ENCODE data around the gene CACNA2D3.
"Not testable (repeated sequence)": the region's sequence is repeated elsewhere in the genome, so short reads cannot be mapped to it uniquely, and the experiment has no call there.

The CACNA2D3 gene

GRCh38 chr3:54573858-54574257 lies 451.5 kb downstream of the CACNA2D3 start:
- DNase-seq (ENCODE audit: low spot score), result no peak

- no peak for DNase-seq (ENCODE audit: low spot score)
These were observed 452.7 kb downstream of the CACNA2D3 start for GRCh38 chr3:54574906-54575617.

- no peak for DNase-seq (ENCODE audit: low spot score)
These were observed 453.2 kb downstream of the CACNA2D3 start for GRCh38 chr3:54575618-54575960.

- no peak for DNase-seq (ENCODE audit: low spot score)
These were observed 455.0 kb downstream of the CACNA2D3 start for GRCh38 chr3:54577313-54577712.

GRCh38 chr3:54578417-54578816 lies 456.1 kb downstream of the CACNA2D3 start:
- DNase-seq (ENCODE audit: low spot score), result no peak

GRCh38 chr3:54580453-54580852 lies 458.1 kb downstream of the CACNA2D3 start:
- no peak for DNase-seq (ENCODE audit: low spot score)

- DNase-seq (ENCODE audit: low spot score), result no peak
These were observed 460.1 kb downstream of the CACNA2D3 start for GRCh38 chr3:54582424-54582823.

GRCh38 chr3:54591157-54591556 lies 468.8 kb downstream of the CACNA2D3 start:
- DNase-seq (ENCODE audit: low spot score), result no peak

- DNase-seq (ENCODE audit: low spot score), result no peak
These were observed 471.3 kb downstream of the CACNA2D3 start for GRCh38 chr3:54593653-54594052.

GRCh38 chr3:54596087-54596486 lies 473.7 kb downstream of the CACNA2D3 start:
- DNase-seq (ENCODE audit: low spot score), result no peak

- DNase-seq (ENCODE audit: low spot score), result no peak
These were observed 477.4 kb downstream of the CACNA2D3 start for GRCh38 chr3:54599716-54600115.

- no peak for DNase-seq (ENCODE audit: low spot score)
These were observed 478.3 kb downstream of the CACNA2D3 start for GRCh38 chr3:54600441-54601204.

GRCh38 chr3:54604495-54604894 lies 482.1 kb downstream of the CACNA2D3 start:
- no peak for DNase-seq (ENCODE audit: low spot score)

- no peak for DNase-seq (ENCODE audit: low spot score)
These were observed 485.7 kb downstream of the CACNA2D3 start for GRCh38 chr3:54608041-54608440.

GRCh38 chr3:54619053-54619452 lies 496.7 kb downstream of the CACNA2D3 start:
- DNase-seq (ENCODE audit: low spot score), result no peak

GRCh38 chr3:54619531-54619930 lies 497.2 kb downstream of the CACNA2D3 start:
- no peak for DNase-seq (ENCODE audit: low spot score)

- no peak for DNase-seq (ENCODE audit: low spot score)
These were observed 498.8 kb downstream of the CACNA2D3 start for GRCh38 chr3:54621184-54621583.

GRCh38 chr3:54622678-54623077 lies 500.3 kb downstream of the CACNA2D3 start:
- no peak for DNase-seq (ENCODE audit: low spot score)

GRCh38 chr3:54625805-54626787 lies 503.7 kb downstream of the CACNA2D3 start:
- no peak for DNase-seq (ENCODE audit: low spot score)

- DNase-seq (ENCODE audit: low spot score), result no peak
These were observed 506.6 kb downstream of the CACNA2D3 start for GRCh38 chr3:54628888-54629441.

- no peak for DNase-seq (ENCODE audit: low spot score)
These were observed 507.8 kb downstream of the CACNA2D3 start for GRCh38 chr3:54630101-54630623.

- DNase-seq (ENCODE audit: low spot score), result not testable (repeated sequence)
These were observed 508.6 kb downstream of the CACNA2D3 start for GRCh38 chr3:54631001-54631400.

All from ecto neural progenitor cell (in vitro differentiated cells).